Gastroesophageal sphincter (tissue), 4 donors: ENCODE data around the gene MAGEB5. TPM values are rescaled to one million over a fixed set of nuclear protein-coding genes. Genes with fewer than 3 reads are reported as not detected.
"Not testable (repeated sequence)": the region's sequence is repeated elsewhere in the genome, so short reads cannot be mapped to it uniquely, and the experiment has no call there.

ENCODE experiments used
- ATAC-seq: fragments of 150-250 bp; one replicate; pipeline ENCODE4 v1.9.1; 2016; ENCODE audit warnings: mild to moderate bottlenecking, moderate library complexity
- H3K27ac ChIP-seq, 4 donors: fragments of 200-600 bp; sonication (generic) in 3 of 4; 1 replicate in 3 of 4; 2 replicates in 1 of 4; pipeline ENCODE4 v1.5.1; 2016 to 2019
- H3K27me3 ChIP-seq: fragments of 200-600 bp; sonication (generic); one replicate; pipeline ENCODE4 v1.5.1; 2019
- H3K36me3 ChIP-seq, 2 donors: fragments of 200-600 bp; sonication (generic); one replicate each; pipeline ENCODE4 v1.5.1; 2019; ENCODE audit warnings: control low read depth in 1 of 2
- H3K4me1 ChIP-seq, 3 donors: fragments of 200-600 bp; sonication (generic); 1 replicate in 2 of 3; 2 replicates in 1 of 3; pipeline ENCODE4 v1.5.1; 2016 to 2019; ENCODE audit warnings: control low read depth in 2 of 3
- H3K4me3 ChIP-seq, 2 donors: fragments of 200-600 bp; sonication (generic); one replicate each; pipeline ENCODE4 v1.5.1; 2019; ENCODE audit warnings: mild to moderate bottlenecking in 1 of 2, moderate library complexity in 1 of 2
- H3K9me3 ChIP-seq, 3 donors: fragments of 200-600 bp; sonication (generic); one replicate each; pipeline ENCODE4 v1.5.1; 2017 to 2019; ENCODE audit warnings: control low read depth in 2 of 3
- EP300 ChIP-seq: sonication (generic); formaldehyde crosslinking; IDR thresholded peaks from one replicate; pipeline ENCODE4 v1.6.1; 2017; ENCODE audit warnings: antibody characterized with exemption, mild to moderate bottlenecking
- POLR2A ChIP-seq, 2 donors: fragments of 450-650 bp; IDR thresholded peaks; one replicate each; pipeline ENCODE4 v1.6.1; 2017; ENCODE audit warnings: antibody characterized with exemption in 2 of 2, mild to moderate bottlenecking in 2 of 2, moderate library complexity in 1 of 2
- POLR2AphosphoS5 ChIP-seq: sonication (generic); formaldehyde crosslinking; IDR thresholded peaks from one replicate; pipeline ENCODE4 v1.6.1; 2017; ENCODE audit warnings: antibody characterized with exemption
- WGBS, 2 donors: methylation state at CpG; one replicate each; pipeline ENCODE4 v1.1.5; 2018; ENCODE audit warnings: low coverage in 1 of 2; 5-methylcytosine and 5-hydroxymethylcytosine counted together
- total RNA-seq, 4 donors: library from RNA; depleted of rRNA; stranded (reverse); fragments of >200 nt; gene quantifications; one replicate each; pipeline ENCODE4 v1.1.0, GENCODE V29; 2016
- TF ChIP-seq, protein P1 (sequence below), 4 experiments: fragments of 200-600 bp in 2 of 4; fragments of 450-650 bp in 2 of 4; sonication (generic) in 1 of 4; IDR thresholded peaks; one replicate each; pipeline ENCODE4 v1.5.1; 2017 to 2019; ENCODE audit warnings: antibody characterized with exemption in 4 of 4, mild to moderate bottlenecking in 2 of 4, moderate library complexity in 2 of 4

Gene MAGEB5, protein sequence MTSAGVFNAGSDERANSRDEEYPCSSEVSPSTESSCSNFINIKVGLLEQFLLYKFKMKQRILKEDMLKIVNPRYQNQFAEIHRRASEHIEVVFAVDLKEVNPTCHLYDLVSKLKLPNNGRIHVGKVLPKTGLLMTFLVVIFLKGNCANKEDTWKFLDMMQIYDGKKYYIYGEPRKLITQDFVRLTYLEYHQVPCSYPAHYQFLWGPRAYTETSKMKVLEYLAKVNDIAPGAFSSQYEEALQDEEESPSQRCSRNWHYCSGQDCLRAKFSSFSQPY
- not detected for total RNA-seq

GRCh38 chrX:26215869-26216268 lies at the start of gene MAGEB5:
Gene MAGEB5, plus strand, starts transcription at chrX:26216169. Its CDS starts 1,133 bp downstream, at chrX:26217302.
- Histone ChIP-seq H3K36me3 (no peaks in the 10 kb centered on the region), H3K27me3 (no peaks in the 10 kb centered on the region), H3K4me3 (no peak within 1 kb of the TSS), H3K4me1 (no peaks in the 10 kb centered on the region), H3K9me3 (no peaks in the 10 kb centered on the region), H3K27ac (no peak within 1 kb of the TSS)
- no CpG with 5 or more reads among the region's 5 CpGs for WGBS, 2 donors
- TF ChIP-seq EP300 (no peak), POLR2A (IDR thresholded peaks at IDR 0.05) (no peak), POLR2AphosphoS5 (no peak)
- TF ChIP-seq, protein P1, sequence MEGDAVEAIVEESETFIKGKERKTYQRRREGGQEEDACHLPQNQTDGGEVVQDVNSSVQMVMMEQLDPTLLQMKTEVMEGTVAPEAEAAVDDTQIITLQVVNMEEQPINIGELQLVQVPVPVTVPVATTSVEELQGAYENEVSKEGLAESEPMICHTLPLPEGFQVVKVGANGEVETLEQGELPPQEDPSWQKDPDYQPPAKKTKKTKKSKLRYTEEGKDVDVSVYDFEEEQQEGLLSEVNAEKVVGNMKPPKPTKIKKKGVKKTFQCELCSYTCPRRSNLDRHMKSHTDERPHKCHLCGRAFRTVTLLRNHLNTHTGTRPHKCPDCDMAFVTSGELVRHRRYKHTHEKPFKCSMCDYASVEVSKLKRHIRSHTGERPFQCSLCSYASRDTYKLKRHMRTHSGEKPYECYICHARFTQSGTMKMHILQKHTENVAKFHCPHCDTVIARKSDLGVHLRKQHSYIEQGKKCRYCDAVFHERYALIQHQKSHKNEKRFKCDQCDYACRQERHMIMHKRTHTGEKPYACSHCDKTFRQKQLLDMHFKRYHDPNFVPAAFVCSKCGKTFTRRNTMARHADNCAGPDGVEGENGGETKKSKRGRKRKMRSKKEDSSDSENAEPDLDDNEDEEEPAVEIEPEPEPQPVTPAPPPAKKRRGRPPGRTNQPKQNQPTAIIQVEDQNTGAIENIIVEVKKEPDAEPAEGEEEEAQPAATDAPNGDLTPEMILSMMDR (IDR thresholded peaks at IDR 0.05) = no peak
- no peak for ATAC-seq

DNA sequence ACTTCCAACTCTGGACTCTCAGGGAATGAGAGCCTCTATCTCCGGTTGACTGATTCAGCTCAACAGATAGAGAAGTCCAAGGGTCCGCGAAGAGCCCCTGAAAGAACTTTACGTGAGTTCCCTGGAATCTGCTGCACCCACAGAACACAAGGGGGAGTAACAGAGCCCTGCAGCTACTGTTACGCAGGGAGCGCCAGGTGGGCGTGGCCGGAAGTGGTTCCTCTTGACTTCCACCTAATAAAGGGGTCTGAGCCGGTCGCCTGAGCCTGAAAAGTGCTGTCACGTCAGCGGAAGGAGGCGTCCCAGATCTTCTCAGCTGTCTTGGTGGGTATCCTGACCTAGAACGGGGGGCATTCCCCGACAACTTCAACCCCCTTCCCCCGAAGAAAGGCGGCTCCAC lies 23.8 kb upstream of the MAGEB5 start, which contains the start of gene MAGEB6:
MAGEB6 (plus strand) TSS at position 237 of the 400 bp plus-strand sequence. CDS start 1,407 bp downstream, outside the sequence.
- Histone ChIP-seq H3K27ac (no peak within 1 kb of the TSS), H3K27me3 (no peaks in the 10 kb centered on the region), H3K4me3 (no peak within 1 kb of the TSS), H3K36me3 (no peaks in the 10 kb centered on the region), H3K4me1 (no peaks in the 10 kb centered on the region), H3K9me3 (no peaks in the 10 kb centered on the region)
- TF ChIP-seq, protein P1 (IDR thresholded peaks at IDR 0.05) = no peak
- TF ChIP-seq POLR2A (IDR thresholded peaks at IDR 0.05) (no peak), POLR2AphosphoS5 (no peak), EP300 (no peak)
- WGBS, 2 donors = 90% methylated on average over 2 of the region's 17 CpGs; no CpG with 5 or more reads in 1 of the 2 donors
- ATAC-seq = no peak

GRCh38 chrX:26203561-26203960 lies 12.4 kb upstream of the MAGEB5 start:
- Histone ChIP-seq H3K36me3 (no peaks in the 10 kb centered on the region), H3K4me1 (no peaks in the 10 kb centered on the region), H3K27me3 (no peaks in the 10 kb centered on the region), H3K27ac (no peak overlapping the region), H3K9me3 (no peaks in the 10 kb centered on the region), H3K4me3 (no peak overlapping the region)
- no peak for ATAC-seq
- TF ChIP-seq POLR2AphosphoS5 = no peak
- no peak for TF ChIP-seq EP300
- TF ChIP-seq, protein P1 (IDR thresholded peaks at IDR 0.05) = no peak
- TF ChIP-seq POLR2A (IDR thresholded peaks at IDR 0.05) = no peak

- not testable (repeated sequence) for H3K27me3 ChIP-seq, ATAC-seq, H3K9me3 ChIP-seq, H3K36me3 ChIP-seq, H3K27ac ChIP-seq, H3K4me1 ChIP-seq, H3K4me3 ChIP-seq
- WGBS, 2 donors = no CpG with 5 or more reads among the region's 27 CpGs
Measured at GRCh38 chrX:26204717-26205116, 11.3 kb upstream of the MAGEB5 start.

GRCh38 chrX:26208012-26208411 lies 8.0 kb upstream of the MAGEB5 start:
- WGBS, 2 donors = 70 to 75% methylated on average over 1 to 2 of the region's 3 CpGs
- ATAC-seq = no peak
- TF ChIP-seq POLR2AphosphoS5 (no peak), POLR2A (IDR thresholded peaks at IDR 0.05) (no peak), EP300 (no peak)
- TF ChIP-seq, protein P1 (IDR thresholded peaks at IDR 0.05) = no peak
- Histone ChIP-seq H3K36me3 (no peaks in the 10 kb centered on the region), H3K4me1 (no peaks in the 10 kb centered on the region), H3K27me3 (no peaks in the 10 kb centered on the region), H3K4me3 (no peak overlapping the region), H3K27ac (no peak overlapping the region), H3K9me3 (no peaks in the 10 kb centered on the region)
